HepG2 (cell line): ENCODE data around the gene NISCH. TPM values are rescaled to one million over a fixed set of nuclear protein-coding genes. Genes with fewer than 3 reads are reported as not detected.
A peak's percentile ranks its signal among the peaks of the same experiment; 100 is the strongest.

Source experiments
- CBFB ChIP-seq: sonication (generic); formaldehyde crosslinking; IDR thresholded peaks from 2 replicates; pipeline ENCODE4 v1.4.0; 2020; ENCODE audit warnings: missing genetic modification reagents
- CSRNP1 ChIP-seq: sonication (generic); formaldehyde crosslinking; IDR thresholded peaks from 2 replicates; pipeline ENCODE4 v1.8.1; 2023; ENCODE audit warnings: mild to moderate bottlenecking, missing genetic modification reagents
- HMGXB4 ChIP-seq, 2 experiments: sonication (generic) in 1 of 2; formaldehyde crosslinking in 1 of 2; IDR thresholded peaks; 2 replicates each; pipeline versions ENCODE4 v1.4.0 to v1.6.1; 2018 to 2020; ENCODE audit warnings: missing genetic modification reagents in 2 of 2, borderline replicate concordance in 1 of 2, low read depth in 1 of 2, mild to moderate bottlenecking in 1 of 2, missing biosample characterization in 1 of 2
- MEIS1 ChIP-seq: sonication (generic); formaldehyde crosslinking; IDR thresholded peaks from 2 replicates; pipeline ENCODE4 v1.9.0; 2021; ENCODE audit warnings: mild to moderate bottlenecking, missing genetic modification reagents, moderate library complexity, borderline replicate concordance
- POLR2AphosphoS2 ChIP-seq: IDR thresholded peaks from 2 replicates; pipeline ENCODE4 v1.6.1; 2011; ENCODE audit warnings: low read depth, low read length, improper control_type of control experiment
- SRF ChIP-seq: IDR thresholded peaks from 2 replicates; pipeline ENCODE4 v1.6.1; 2011; ENCODE audit warnings: mild to moderate bottlenecking, low read depth, low read length, moderate library complexity
- ZNF138 ChIP-seq: sonication (generic); formaldehyde crosslinking; IDR thresholded peaks from 2 replicates; pipeline ENCODE4 v1.5.0; 2020; ENCODE audit warnings: mild to moderate bottlenecking, low read depth, missing genetic modification reagents
- ZNF883 ChIP-seq: sonication (generic); formaldehyde crosslinking; IDR thresholded peaks from 2 replicates; pipeline ENCODE4 v1.5.1; 2020; ENCODE audit warnings: mild to moderate bottlenecking, missing genetic modification reagents; ENCODE audit errors: not compliant biosample characterization
- polyA plus RNA-seq, 8 experiments: library from polyadenylated mRNA; depleted of rRNA in 3 of 8; stranded (reverse) in 7 of 8; unstranded in 1 of 8; fragments of >200 nt; fragmentation: Illumina TruSeq in 4 of 8; extraction: Trizol in 4 of 8; gene quantifications; 2 replicates each; pipeline versions ENCODE4 v1.2.1 to v1.2.3, GENCODE V29; 2011 to 2016; ENCODE audit warnings: low read depth in 4 of 8, missing spikeins in 1 of 8, mixed read lengths in 1 of 8; ENCODE audit not compliant: insufficient read depth in 1 of 8
- total RNA-seq, 5 experiments: library from RNA; depleted of rRNA; stranded (reverse); fragments of >200 nt; fragmentation: Illumina TruSeq; extraction: Trizol; gene quantifications; 2 replicates each; pipeline ENCODE4 v1.2.3, GENCODE V29; 2016; ENCODE audit warnings: low read depth in 1 of 5
- TF ChIP-seq, protein P1 (sequence below): sonication (generic); formaldehyde crosslinking; IDR thresholded peaks from 2 replicates; pipeline ENCODE4 v1.5.0; 2020; ENCODE audit warnings: mild to moderate bottlenecking, missing genetic modification reagents, borderline replicate concordance
- TF ChIP-seq, protein P2 (sequence below): sonication (generic); formaldehyde crosslinking; IDR thresholded peaks from 2 replicates; pipeline ENCODE4 v1.5.0; 2020; ENCODE audit warnings: missing genetic modification reagents, mild to moderate bottlenecking, borderline replicate concordance

Gene NISCH
- total and polyA plus RNA-seq, 2 of the 13 experiments (the other 11 are each of a cell fraction or from before 2014, with no cell fraction given), result 27.0 to 47.6 TPM

DNA sequence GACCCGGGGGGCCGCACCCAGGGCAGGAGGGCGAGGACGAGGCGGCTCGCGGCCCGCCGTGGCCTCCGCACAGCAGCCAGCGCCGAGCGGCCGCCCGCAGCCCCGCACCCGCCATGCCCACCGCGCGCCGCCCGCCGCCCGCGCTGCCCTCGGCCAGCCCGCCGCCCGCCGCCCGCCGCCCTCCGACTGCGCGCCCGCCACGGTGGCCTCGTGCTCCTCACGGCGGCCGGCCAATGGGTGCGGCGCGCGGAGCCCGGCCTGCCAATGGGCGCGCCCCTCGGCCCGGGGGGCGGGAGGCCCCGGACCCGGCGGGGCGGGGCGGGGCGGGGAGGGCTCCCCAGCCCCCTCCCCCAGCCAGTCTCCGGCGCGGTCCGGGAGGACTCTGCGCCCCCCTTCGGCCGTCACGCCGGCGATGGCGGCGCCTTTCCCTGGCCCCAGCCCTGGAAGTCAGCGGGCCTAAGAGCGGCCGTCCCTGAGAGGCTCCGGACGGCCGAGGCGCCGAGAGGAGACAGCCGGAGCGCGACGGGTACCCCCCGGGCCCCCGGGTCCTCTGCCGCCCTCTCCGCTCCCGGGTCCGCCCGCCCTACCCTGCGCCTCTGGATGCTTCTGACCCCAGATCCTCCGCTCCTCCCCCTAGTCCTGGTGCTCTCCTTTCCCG is 78.3 kb downstream of the NISCH start, which contains the start of gene NT5DC2 (continued):
- TF ChIP-seq, protein P1, sequence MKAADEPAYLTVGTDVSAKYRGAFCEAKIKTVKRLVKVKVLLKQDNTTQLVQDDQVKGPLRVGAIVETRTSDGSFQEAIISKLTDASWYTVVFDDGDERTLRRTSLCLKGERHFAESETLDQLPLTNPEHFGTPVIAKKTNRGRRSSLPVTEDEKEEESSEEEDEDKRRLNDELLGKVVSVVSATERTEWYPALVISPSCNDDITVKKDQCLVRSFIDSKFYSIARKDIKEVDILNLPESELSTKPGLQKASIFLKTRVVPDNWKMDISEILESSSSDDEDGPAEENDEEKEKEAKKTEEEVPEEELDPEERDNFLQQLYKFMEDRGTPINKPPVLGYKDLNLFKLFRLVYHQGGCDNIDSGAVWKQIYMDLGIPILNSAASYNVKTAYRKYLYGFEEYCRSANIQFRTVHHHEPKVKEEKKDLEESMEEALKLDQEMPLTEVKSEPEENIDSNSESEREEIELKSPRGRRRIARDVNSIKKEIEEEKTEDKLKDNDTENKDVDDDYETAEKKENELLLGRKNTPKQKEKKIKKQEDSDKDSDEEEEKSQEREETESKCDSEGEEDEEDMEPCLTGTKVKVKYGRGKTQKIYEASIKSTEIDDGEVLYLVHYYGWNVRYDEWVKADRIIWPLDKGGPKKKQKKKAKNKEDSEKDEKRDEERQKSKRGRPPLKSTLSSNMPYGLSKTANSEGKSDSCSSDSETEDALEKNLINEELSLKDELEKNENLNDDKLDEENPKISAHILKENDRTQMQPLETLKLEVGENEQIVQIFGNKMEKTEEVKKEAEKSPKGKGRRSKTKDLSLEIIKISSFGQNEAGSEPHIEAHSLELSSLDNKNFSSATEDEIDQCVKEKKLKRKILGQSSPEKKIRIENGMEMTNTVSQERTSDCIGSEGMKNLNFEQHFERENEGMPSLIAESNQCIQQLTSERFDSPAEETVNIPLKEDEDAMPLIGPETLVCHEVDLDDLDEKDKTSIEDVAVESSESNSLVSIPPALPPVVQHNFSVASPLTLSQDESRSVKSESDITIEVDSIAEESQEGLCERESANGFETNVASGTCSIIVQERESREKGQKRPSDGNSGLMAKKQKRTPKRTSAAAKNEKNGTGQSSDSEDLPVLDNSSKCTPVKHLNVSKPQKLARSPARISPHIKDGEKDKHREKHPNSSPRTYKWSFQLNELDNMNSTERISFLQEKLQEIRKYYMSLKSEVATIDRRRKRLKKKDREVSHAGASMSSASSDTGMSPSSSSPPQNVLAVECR (CRISPR knock-in tag), result peak; percentile 24; the same call in 1 of the 2 replicates
- no peak for TF ChIP-seq MEIS1
- TF ChIP-seq POLR2AphosphoS2, result no peak
- TF ChIP-seq SRF, result no peak
- TF ChIP-seq ZNF883 (CRISPR knock-in tag), result peak; percentile 9
- no peak for TF ChIP-seq HMGXB4 (CRISPR knock-in tag; IDR thresholded peaks at IDR 0.05; ENCODE audit: borderline replicate concordance in 1 of 2, low read depth in 1 of 2)
- peak; percentile 23; the same call in 1 of the 2 replicates for TF ChIP-seq CSRNP1 (CRISPR knock-in tag)
- no peak for TF ChIP-seq ZNF138
- TF ChIP-seq, protein P2, sequence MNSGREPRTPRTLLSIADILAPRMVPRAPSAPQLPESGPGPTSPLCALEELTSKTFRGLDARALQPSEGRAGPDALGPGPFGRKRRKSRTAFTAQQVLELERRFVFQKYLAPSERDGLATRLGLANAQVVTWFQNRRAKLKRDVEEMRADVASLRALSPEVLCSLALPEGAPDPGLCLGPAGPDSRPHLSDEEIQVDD, result no peak
- no peak for TF ChIP-seq CBFB (CRISPR knock-in tag)
